ENCODE measurements around the gene GNAT3. TPM values are rescaled to one million over a fixed set of nuclear protein-coding genes. Genes with fewer than 3 reads are reported as not detected.

The GNAT3 gene
- total and polyA plus RNA-seq, 2 donors (not counting 3 experiments of a cell fraction or from before 2014, with no cell fraction given), result not detected

DNA sequence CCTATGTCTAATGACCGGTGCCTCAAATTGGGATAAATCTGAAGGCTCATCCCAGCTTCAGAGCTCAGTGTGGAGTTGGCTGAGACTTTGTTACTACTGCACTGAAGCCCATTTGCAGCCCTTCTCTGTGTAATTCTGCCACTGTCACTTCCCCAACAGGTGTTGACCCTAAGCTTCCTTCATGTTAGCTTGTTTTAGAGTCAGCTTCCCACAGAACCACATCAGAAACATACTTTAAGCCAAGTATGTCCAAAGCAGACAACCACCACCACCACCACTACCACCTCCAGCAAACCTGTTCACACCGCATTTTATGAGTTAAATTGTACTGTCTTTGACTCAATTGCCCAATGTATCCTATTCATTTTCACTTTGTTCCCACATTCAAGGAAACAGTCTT lies 25.2 kb upstream of the GNAT3 start:
- DNase-seq (ENCODE audit: low read depth, low spot score) (no peak), FAIRE-seq (no peak)
- dilution Hi-C loops (cut with MboI; ENCODE audit: extremely low pct_ligation_motif_present, low sequenced_read_pairs), result no loop called here
- BruUV-seq (replicated peaks), result no TSS peak
- Histone ChIP-seq H3K4me2 (ENCODE audit: insufficient read depth, low read length) (no peak overlapping the region), H2AFZ (ENCODE audit: low read depth, low read length) (no peak overlapping the region), H3K9me3 (replicated peaks; ENCODE audit: control insufficient read depth, insufficient read depth, low read length) (no peaks in the 10 kb centered on the region), H3K9me1 (replicated peaks; ENCODE audit: control insufficient read depth, extremely low read depth, insufficient read depth, low read length) (no peaks in the 10 kb centered on the region), H3K4me3 (replicated peaks in 1 of 3; ENCODE audit: insufficient read depth in 1 of 3, low read depth in 1 of 3, low read length in 3 of 3) (no peak overlapping the region), H3K27ac (ENCODE audit: insufficient read depth, low read depth, low read length) (no peak overlapping the region), H3K9ac (replicated peaks; ENCODE audit: extremely low read depth, insufficient read depth, low read length) (no peak overlapping the region), H3K79me2 (ENCODE audit: control insufficient read depth, insufficient read depth, low read length) (no peaks in the 10 kb centered on the region), H4K20me1 (replicated peaks; ENCODE audit: control insufficient read depth, extremely low read depth, insufficient read depth, low read length) (no peaks in the 10 kb centered on the region), H3K4me1 (ENCODE audit: control insufficient read depth, extremely low read depth, insufficient read depth, low read length) (no peaks in the 10 kb centered on the region), H3K27me3 (ENCODE audit: control insufficient read depth in 2 of 2, insufficient read depth in 2 of 2, low read length in 2 of 2) (no peaks in the 10 kb centered on the region), H3K36me3 (ENCODE audit: control insufficient read depth in 2 of 2, extremely low read depth in 1 of 2, insufficient read depth in 2 of 2, low read length in 2 of 2) (no peaks in the 10 kb centered on the region)
- ChIA-PET CTCF (no interaction called here), POLR2A (no interaction called here)
- no peak for TF ChIP-seq FOS (IDR thresholded peaks at IDR 0.05; ENCODE audit: borderline replicate concordance, insufficient read depth, low read length)
- TF ChIP-seq POLR2AphosphoS5 (IDR thresholded peaks at IDR 0.05; ENCODE audit: insufficient read depth, low read depth, low read length), result no peak
- no peak for TF ChIP-seq MYC (IDR thresholded peaks at IDR 0.05; ENCODE audit: low read depth, low read length)
- TF ChIP-seq JUN (IDR thresholded peaks at IDR 0.05; ENCODE audit: borderline replicate concordance, insufficient read depth, insufficient read length, low read depth), result no peak
- TF ChIP-seq EZH2 (IDR thresholded peaks at IDR 0.05; ENCODE audit: borderline replicate concordance, low read depth, low read length, severe bottlenecking), result no peak
- TF ChIP-seq MAX (IDR thresholded peaks at IDR 0.05; ENCODE audit: insufficient read depth, insufficient read length), result no peak
- TF ChIP-seq GATA2 (IDR thresholded peaks at IDR 0.05; ENCODE audit: insufficient read depth, insufficient read length, low read depth, low read length), result no peak
- TF ChIP-seq, protein P1, sequence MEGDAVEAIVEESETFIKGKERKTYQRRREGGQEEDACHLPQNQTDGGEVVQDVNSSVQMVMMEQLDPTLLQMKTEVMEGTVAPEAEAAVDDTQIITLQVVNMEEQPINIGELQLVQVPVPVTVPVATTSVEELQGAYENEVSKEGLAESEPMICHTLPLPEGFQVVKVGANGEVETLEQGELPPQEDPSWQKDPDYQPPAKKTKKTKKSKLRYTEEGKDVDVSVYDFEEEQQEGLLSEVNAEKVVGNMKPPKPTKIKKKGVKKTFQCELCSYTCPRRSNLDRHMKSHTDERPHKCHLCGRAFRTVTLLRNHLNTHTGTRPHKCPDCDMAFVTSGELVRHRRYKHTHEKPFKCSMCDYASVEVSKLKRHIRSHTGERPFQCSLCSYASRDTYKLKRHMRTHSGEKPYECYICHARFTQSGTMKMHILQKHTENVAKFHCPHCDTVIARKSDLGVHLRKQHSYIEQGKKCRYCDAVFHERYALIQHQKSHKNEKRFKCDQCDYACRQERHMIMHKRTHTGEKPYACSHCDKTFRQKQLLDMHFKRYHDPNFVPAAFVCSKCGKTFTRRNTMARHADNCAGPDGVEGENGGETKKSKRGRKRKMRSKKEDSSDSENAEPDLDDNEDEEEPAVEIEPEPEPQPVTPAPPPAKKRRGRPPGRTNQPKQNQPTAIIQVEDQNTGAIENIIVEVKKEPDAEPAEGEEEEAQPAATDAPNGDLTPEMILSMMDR (IDR thresholded peaks at IDR 0.05; ENCODE audit: extremely low read depth in 1 of 2, insufficient read depth in 1 of 2, low read depth in 1 of 2, low read length in 2 of 2), result no peak
- TF ChIP-seq POLR2A (IDR thresholded peaks at IDR 0.05; ENCODE audit: low read depth, low read length), result no peak
- intact Hi-C loops (cut with micrococcal nuclease), result no loop called here

Measured in endothelial cell of umbilical vein (primary cell).